Measurements from ENCODE around the gene SLC26A5. TPM values are rescaled to one million over a fixed set of nuclear protein-coding genes. Genes with fewer than 3 reads are reported as not detected.

SLC26A5 gene
- total RNA-seq, 1 donor from 2014 or later, result not detected

DNA sequence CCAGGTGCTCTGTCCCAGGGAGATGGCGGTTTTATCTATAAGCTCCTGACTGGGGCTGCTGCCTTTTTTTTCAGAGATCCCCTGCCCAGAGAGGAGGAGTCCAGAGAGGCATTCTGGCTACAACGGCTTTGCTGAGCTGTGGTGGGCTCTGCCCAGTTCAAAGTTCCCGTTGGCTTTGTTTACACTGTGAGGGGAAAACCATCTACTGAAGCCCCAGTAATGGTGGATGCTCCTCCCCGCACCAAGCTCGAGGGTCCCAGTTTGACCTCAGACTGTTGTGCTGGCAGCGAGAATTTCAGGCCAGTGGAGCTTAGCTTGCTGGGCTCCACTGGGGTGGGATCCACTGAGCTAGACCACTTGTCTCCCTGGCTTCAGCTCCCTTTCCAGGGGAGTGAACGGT, 16.4 kb upstream of the SLC26A5 start:
- no peak for DNase-seq (ENCODE audit: low read depth)
- no peak overlapping the region for H3K4me3 ChIP-seq (ENCODE audit: low read depth, low read length)
- TF ChIP-seq, protein P1, sequence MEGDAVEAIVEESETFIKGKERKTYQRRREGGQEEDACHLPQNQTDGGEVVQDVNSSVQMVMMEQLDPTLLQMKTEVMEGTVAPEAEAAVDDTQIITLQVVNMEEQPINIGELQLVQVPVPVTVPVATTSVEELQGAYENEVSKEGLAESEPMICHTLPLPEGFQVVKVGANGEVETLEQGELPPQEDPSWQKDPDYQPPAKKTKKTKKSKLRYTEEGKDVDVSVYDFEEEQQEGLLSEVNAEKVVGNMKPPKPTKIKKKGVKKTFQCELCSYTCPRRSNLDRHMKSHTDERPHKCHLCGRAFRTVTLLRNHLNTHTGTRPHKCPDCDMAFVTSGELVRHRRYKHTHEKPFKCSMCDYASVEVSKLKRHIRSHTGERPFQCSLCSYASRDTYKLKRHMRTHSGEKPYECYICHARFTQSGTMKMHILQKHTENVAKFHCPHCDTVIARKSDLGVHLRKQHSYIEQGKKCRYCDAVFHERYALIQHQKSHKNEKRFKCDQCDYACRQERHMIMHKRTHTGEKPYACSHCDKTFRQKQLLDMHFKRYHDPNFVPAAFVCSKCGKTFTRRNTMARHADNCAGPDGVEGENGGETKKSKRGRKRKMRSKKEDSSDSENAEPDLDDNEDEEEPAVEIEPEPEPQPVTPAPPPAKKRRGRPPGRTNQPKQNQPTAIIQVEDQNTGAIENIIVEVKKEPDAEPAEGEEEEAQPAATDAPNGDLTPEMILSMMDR (conservative IDR thresholded peaks at IDR 0.05; ENCODE audit: low read depth, low read length), result no peak

DNA sequence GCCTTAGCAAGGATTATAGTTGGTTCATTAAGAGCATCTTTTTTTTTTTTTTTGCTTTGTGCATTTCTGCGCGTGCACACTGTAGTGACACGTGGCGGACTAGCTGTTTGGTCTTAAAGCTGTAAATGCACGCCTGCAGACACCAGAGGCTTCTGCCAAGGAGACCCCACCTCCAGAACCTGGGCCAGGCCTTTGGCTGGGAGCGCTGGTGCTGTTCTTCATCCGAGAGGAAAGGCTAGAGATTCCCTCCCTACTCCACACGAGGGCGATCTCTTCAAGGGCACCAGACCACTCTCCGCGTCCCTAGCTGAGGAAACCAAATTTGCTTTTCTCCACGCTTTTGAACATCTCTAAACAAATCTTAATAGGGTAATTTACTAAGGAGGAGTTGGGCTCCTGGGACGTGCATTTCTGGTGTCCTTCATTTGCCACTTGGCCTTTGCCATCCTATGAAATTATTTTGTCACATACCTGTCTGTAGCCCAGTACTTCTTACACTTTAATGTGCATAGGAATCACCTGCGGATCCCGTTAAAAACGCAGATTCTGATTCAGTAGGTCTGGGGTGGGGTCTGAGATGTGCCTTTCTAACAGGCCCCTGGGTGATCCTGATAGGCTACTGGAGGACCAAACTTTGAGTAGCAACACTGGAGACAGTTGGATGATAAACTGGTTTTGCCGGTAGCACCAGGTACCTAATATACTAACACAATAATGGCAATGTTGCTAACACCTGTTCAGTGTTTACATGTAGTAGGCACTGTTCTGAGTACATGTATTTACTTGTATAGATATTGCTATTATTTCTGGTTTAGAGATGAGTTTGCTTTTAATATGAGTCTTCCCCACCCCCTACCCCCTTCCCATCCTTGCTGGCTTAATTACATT, 1.3 kb upstream of the SLC26A5 start:
- no peak for DNase-seq (ENCODE audit: low read depth)
- no peak overlapping the region for H3K4me3 ChIP-seq (ENCODE audit: low read depth, low read length)
- TF ChIP-seq, protein P1 (conservative IDR thresholded peaks at IDR 0.05; ENCODE audit: low read depth, low read length), result peak; percentile 86

DNA sequence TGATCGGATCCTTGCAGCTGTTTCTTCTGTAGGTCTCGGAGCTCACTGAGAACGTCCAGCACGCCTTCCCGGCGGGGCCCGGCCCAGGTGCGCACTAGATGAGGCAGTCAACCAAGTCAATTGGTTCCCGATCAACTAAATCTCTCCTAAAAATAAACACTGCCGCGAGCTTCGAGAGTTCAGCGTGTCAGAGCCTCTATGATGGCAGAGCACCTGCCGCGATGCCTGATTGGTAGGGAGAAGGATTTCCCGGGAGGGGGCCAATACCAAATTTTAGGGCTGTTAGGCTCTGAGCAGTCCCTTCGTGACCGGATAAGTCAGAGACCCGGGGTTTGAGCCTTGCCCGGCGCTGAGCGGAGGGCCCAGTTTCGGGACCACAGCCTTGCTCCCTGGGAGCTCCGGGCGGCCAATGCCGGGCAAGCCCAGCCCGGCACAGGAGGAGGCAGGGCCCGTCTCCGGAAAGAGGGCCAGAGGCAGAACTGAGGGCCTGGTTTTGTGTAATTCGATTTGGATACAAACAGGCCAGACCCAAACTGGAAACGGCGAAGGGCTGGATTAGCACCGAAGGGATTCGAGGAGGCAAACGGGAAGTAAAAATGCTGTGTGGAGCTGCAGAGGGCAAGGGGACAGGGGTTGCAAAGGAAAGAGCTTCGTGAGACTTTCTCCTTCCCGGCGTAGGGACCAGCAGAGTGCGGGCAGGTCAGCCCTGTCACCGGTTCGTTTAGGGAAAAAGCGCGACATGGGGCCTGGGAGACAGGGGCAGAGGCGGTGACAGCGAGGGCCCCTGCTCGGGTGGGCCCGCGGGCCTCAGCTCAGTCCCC, 569 bp downstream of the SLC26A5 start:
- no peak for DNase-seq (ENCODE audit: low read depth)
- peak overlapping the region; percentile 17 for H3K4me3 ChIP-seq (ENCODE audit: low read depth, low read length)
- TF ChIP-seq, protein P1 (conservative IDR thresholded peaks at IDR 0.05; ENCODE audit: low read depth, low read length), result no peak

DNA sequence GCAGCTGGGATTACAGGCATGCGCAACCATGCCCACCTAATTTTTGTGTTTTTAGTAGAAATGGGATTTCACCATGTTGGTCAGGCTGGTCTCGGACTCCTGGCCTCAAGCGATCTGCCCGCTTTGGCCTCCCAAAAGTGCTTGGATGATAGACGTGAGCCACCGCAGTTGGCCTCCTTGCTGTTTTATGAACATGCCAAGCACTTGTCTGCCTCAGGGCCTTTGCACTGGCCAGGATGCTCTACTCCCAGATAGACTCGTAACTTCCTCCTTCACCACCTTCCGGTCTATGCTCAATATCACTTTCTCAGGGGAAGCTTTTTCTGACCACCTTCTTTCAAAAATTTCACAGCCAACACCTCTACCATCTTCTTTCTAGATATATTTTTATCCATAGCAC, 6.3 kb downstream of the SLC26A5 start:
- TF ChIP-seq, protein P1 (conservative IDR thresholded peaks at IDR 0.05; ENCODE audit: low read depth, low read length), result no peak
- H3K4me3 ChIP-seq (ENCODE audit: low read depth, low read length), result no peak overlapping the region
- no peak for DNase-seq (ENCODE audit: low read depth)

DNA sequence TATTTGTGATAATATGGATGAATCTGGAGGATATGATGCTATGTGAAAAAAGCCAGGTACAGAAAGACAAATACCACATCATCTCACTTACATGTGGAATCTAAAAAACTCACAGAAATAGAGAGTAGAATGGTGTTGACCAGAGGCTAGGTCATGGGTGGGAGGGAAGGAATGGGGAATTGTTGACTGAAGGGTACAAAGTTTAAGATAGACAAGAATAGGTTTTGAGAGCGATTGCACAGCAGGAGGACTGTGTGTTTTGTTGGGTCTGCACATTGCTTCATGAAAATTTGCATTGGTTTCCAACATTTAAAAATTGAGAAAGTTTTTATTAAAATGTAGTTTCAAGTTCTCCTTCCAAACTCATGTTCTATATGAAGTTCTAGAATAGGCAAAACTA, 8.4 kb downstream of the SLC26A5 start:
- no peak for DNase-seq (ENCODE audit: low read depth)
- H3K4me3 ChIP-seq (ENCODE audit: low read depth, low read length), result no peak overlapping the region
- TF ChIP-seq, protein P1 (conservative IDR thresholded peaks at IDR 0.05; ENCODE audit: low read depth, low read length), result no peak

DNA sequence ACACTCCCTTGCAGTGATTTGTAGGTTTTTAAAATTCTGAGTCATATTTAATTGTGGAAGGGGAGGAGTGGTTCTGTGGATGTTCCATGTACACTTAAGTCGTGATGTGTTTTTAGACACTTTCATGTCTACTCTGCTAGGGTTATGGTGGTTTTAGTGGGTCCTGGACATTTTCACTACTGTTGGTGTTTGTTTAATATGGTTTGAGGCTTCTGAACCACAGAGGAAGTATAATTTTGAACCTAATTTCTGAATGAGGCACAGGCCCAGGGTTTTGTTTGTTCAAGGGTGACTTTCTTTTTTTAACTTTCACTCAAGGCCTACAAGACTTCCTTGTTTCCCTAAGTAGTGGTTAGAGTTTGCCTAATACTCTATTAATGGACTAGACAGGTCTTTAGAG, 13.3 kb downstream of the SLC26A5 start:
- DNase-seq (ENCODE audit: low read depth), result no peak
- TF ChIP-seq, protein P1 (conservative IDR thresholded peaks at IDR 0.05; ENCODE audit: low read depth, low read length), result no peak
- H3K4me3 ChIP-seq (ENCODE audit: low read depth, low read length), result no peak overlapping the region

All from epithelial cell of proximal tubule (primary cell).